Skeletal muscle tissue (tissue), 4 donors: ENCODE results near the gene RPS6KA1. TPM values are rescaled to one million over a fixed set of nuclear protein-coding genes. Genes with fewer than 3 reads are reported as not detected.

Source experiments
- H3K27ac ChIP-seq: one replicate; pipeline ENCODE4 v1.7.0; 2013; ENCODE audit warnings: mild to moderate bottlenecking, low read depth, low read length, inconsistent platforms
- H3K27me3 ChIP-seq, 3 donors: one replicate each; pipeline ENCODE4 v1.7.0; 2013; ENCODE audit warnings: low read length in 3 of 3; ENCODE audit not compliant: control insufficient read depth in 3 of 3, insufficient read depth in 3 of 3
- H3K36me3 ChIP-seq, 3 donors: one replicate each; pipeline ENCODE4 v1.7.0; 2013; ENCODE audit warnings: low read length in 3 of 3; ENCODE audit not compliant: control insufficient read depth in 3 of 3, insufficient read depth in 3 of 3
- H3K4me1 ChIP-seq, 3 donors: one replicate each; pipeline ENCODE4 v1.7.0; 2013; ENCODE audit warnings: low read length in 3 of 3, mild to moderate bottlenecking in 3 of 3; ENCODE audit not compliant: control insufficient read depth in 3 of 3, insufficient read depth in 3 of 3
- H3K4me3 ChIP-seq, 3 donors: one replicate each; pipeline ENCODE4 v1.7.0; 2013; ENCODE audit warnings: low read length in 3 of 3
- H3K9ac ChIP-seq, 3 donors: one replicate each; pipeline ENCODE4 v1.7.0; 2013; ENCODE audit warnings: low read length in 3 of 3, mild to moderate bottlenecking in 3 of 3, moderate library complexity in 2 of 3, low read depth in 1 of 3
- H3K9me3 ChIP-seq, 3 donors: one replicate each; pipeline ENCODE4 v1.7.0; 2013; ENCODE audit warnings: low read length in 3 of 3; ENCODE audit not compliant: control insufficient read depth in 3 of 3
- total RNA-seq: library from RNA; depleted of rRNA; stranded (reverse); fragments of >200 nt; gene quantifications from one replicate; pipeline ENCODE4 v1.2.3, GENCODE V29; 2014
- donor health status: Osteomylitis.

RPS6KA1 gene
- total RNA-seq, 1 donor from 2014 or later, result 8.9 TPM

DNA sequence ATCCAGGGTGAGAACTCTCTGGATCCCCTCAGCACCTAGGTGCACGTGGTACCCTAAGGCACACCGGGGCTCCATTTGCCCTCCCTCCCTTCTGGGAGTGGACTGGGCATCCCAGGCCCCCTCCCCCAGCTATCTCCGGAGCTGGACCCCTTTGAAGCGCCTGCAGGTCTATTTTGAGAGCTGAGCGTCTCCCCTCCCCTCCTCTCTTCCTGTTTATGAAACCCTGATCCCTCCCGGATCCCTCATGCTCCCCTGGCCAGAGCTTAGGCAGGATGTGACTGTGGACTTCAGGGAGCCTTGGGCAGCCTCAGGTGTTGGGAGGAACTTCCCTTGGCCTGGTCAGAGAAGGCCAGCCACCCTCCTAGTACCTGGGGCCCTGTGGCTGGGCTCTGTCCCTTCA lies 10.2 kb downstream of the RPS6KA1 start:
- Histone ChIP-seq H3K27me3 (no peaks in the 10 kb centered on the region), H3K27ac (no peak overlapping the region), H3K4me3 (no peak overlapping the region), H3K9ac (no peak overlapping the region), H3K36me3 (no peaks in the 10 kb centered on the region), H3K9me3 (no peaks in the 10 kb centered on the region), H3K4me1 (peaks cover 2 to 32% (median 9%) of the 10 kb centered on the region in 3 donors)

DNA sequence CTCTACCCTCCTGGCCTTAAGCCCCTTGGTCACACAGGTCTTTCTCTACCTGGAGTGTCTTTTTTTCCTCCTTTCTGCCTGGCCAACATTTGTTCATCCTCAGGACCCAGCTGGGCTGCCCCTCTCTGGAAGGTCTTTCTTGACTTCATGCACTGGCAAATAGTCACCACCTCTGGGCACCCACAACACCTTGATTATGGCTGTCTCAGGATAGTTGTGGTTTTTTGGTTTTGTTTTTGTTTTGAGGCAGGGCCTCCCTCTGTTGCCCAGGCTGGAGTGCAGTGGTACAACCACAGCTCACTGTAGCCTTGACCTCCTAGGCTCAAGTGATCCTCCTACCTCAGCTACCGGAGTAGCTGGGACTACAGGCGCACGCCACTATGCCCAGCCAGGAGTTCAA lies 10.8 kb downstream of the RPS6KA1 start:
- Histone ChIP-seq H3K9ac (no peak overlapping the region), H3K27ac (no peak overlapping the region), H3K9me3 (no peaks in the 10 kb centered on the region), H3K36me3 (no peaks in the 10 kb centered on the region), H3K4me3 (no peak overlapping the region), H3K4me1 (peaks cover 2 to 32% (median 9%) of the 10 kb centered on the region in 3 donors), H3K27me3 (no peaks in the 10 kb centered on the region)

DNA sequence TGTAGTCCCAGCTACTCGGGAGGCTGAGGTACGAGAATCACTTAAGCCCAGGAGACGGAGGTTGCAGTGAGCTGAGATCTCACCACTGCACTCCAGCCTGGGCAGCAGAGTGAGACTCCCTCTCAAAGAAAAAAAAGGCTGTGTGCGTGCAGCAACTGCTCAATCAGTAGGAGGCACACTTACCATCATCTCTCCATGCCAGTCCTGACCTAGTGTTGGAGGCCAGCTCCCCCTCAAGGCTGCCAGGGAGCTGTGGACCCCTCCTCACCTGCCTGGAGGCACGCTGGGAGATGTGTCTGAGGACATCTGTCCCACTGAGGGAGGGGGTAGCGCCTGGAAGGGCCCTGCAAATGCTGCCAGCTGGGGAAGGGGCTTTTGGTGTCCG lies 11.9 kb downstream of the RPS6KA1 start:
- Histone ChIP-seq H3K27me3 (peaks cover 0 to 3% (median 0%) of the 10 kb centered on the region in 3 donors), H3K36me3 (no peaks in the 10 kb centered on the region), H3K4me3 (no peak overlapping the region), H3K9ac (no peak overlapping the region), H3K4me1 (peaks cover 2 to 29% (median 9%) of the 10 kb centered on the region in 3 donors), H3K27ac (peak overlapping the region; percentile 74), H3K9me3 (no peaks in the 10 kb centered on the region)

DNA sequence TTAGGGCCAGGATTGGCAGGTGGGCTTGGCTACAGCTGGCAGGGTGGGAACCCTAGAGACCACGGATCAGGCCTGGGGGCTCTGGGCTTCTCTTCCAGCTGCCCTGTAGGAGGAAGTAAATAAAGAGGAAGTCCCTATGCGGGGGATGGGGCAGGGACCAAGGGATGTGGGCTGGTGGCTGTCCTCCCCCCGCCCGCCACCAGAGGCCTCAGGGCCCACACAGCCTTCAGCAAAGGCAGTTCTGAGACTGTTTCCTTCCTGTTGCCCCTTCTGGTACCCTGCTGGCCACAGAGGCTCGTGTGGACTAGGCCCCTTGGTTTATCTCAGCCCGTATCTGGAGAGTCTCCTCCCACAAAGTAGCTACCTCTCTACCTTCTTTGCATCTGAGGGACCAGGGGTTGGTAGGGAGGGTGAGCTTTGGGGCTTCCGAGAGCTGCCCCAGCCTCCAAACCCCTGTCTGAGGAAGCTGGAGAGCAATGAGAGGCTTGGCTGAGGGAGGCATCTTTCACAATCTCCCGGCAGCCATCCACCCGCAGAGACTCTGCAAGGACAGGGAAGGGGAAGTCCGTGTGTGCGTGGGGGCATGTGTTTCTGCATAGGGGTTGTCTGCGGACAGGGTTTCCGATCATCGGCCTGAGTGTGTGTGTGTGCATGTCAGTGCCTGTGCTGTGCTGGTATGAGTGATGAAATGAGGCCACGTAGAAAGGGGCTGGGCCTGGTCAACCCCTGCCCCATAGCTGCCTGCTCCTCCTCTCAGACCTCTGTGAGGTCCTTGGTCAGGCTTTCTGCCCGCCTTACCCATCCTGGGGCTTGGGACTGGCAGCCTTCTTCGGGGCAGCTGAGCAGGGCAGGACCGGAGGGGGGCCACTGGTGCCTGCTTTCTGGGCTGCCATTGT lies 12.5 kb downstream of the RPS6KA1 start:
- H3K27ac ChIP-seq, result peak overlapping the region; percentile 74
- H3K27me3 ChIP-seq, result peaks cover 0 to 3% (median 0%) of the 10 kb centered on the region in 3 donors
- peaks cover 2 to 26% (median 4%) of the 10 kb centered on the region in 3 donors for H3K4me1 ChIP-seq
- peak overlapping the region in 1 of 3 donors; percentile 36 for H3K4me3 ChIP-seq
- no peak overlapping the region for H3K9ac ChIP-seq
- H3K36me3 ChIP-seq, result no peaks in the 10 kb centered on the region
- no peaks in the 10 kb centered on the region for H3K9me3 ChIP-seq

DNA sequence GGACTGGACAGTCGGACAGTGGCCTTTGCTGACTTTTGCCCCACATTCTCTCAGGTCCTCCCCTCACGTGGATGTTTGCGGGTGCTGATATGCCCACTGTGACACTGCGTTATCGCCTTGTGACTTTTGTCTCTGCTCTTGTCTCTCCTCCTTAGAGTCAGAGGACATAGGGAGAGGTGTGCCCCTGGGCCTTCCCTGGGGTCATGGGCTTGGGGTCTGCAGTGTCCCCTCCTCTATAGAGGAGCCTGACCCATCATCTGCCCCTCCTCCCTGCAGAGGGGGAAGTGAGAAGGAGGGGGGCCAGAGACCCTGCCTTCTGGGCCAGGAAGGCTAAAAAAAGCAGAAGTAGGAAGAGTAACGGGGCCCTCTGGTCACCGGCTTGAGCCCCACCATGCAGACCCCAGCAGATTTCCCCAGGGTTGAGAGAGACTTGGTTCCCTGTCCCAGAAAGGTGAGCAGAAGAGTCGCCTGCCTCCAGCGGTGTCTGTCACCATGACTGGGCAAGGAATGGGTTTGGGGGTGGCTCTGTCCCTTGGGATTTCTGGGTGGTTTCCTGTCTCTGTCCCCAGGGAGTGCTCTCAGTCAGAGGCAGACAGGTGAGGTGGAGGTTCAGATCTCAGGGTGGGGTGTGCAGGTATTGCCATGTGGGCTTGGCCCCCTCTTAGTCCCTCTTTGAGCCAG lies 13.3 kb downstream of the RPS6KA1 start:
- H3K4me3 ChIP-seq, result peak overlapping the region in 1 of 3 donors; percentile 36
- H3K9ac ChIP-seq, result peak overlapping the region in 1 of 3 donors; percentile 43
- peaks cover 0 to 3% (median 0%) of the 10 kb centered on the region in 3 donors for H3K27me3 ChIP-seq
- no peaks in the 10 kb centered on the region for H3K36me3 ChIP-seq
- no peaks in the 10 kb centered on the region for H3K9me3 ChIP-seq
- peak overlapping the region; percentile 74 for H3K27ac ChIP-seq
- H3K4me1 ChIP-seq, result peaks cover 2 to 20% (median 2%) of the 10 kb centered on the region in 3 donors

DNA sequence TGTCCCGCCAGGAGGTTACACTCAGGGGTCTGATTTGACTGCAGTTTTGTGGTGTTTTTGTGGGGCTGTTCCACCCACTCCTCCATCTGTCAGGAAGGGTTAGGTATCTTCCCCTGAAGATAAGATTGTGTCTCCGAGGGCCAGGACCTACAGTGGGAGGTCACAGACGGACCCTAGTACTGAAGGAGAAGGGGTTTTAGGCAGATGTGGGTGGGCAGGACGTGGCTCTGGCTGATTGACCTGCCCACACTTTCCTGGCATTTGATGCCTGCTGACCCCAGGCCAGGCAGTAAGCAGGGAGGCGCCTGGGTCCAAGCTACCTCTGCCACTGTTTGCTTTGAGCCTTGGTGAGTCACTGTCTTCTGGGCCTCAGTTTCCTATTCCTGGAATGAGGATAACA lies 13.9 kb downstream of the RPS6KA1 start:
- H3K27me3 ChIP-seq, result peaks cover 0 to 3% (median 0%) of the 10 kb centered on the region in 3 donors
- H3K9ac ChIP-seq, result no peak overlapping the region
- H3K36me3 ChIP-seq, result no peaks in the 10 kb centered on the region
- H3K27ac ChIP-seq, result peak overlapping the region; percentile 74
- H3K4me1 ChIP-seq, result peaks cover 2 to 20% (median 2%) of the 10 kb centered on the region in 3 donors
- peak overlapping the region in 1 of 3 donors; percentile 26 for H3K4me3 ChIP-seq
- no peaks in the 10 kb centered on the region for H3K9me3 ChIP-seq

DNA sequence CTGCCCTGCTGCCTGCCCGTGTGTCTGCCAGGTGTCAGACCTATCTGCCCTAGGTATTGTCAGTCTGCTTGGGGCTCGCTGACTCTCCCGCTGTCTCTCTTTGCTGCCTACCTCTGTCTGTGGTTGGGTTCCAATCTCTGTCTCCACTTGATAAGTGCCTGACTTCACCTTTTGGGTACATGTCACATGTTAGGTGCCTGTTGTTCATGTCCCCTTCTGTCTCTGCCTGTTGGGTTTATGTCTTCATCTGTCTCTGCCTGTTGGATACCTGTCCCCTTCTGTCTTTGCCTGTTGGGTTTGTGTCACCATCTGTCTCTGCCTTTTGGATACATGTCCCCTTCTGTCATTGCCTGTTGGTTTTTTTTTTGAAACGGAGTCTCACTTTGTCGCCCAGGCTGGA lies 14.6 kb downstream of the RPS6KA1 start:
- Histone ChIP-seq H3K36me3 (no peaks in the 10 kb centered on the region), H3K4me1 (peaks cover 2 to 18% (median 2%) of the 10 kb centered on the region in 3 donors), H3K27me3 (peaks cover 0 to 3% (median 0%) of the 10 kb centered on the region in 3 donors), H3K9me3 (no peaks in the 10 kb centered on the region), H3K9ac (no peak overlapping the region), H3K4me3 (no peak overlapping the region), H3K27ac (no peak overlapping the region)

DNA sequence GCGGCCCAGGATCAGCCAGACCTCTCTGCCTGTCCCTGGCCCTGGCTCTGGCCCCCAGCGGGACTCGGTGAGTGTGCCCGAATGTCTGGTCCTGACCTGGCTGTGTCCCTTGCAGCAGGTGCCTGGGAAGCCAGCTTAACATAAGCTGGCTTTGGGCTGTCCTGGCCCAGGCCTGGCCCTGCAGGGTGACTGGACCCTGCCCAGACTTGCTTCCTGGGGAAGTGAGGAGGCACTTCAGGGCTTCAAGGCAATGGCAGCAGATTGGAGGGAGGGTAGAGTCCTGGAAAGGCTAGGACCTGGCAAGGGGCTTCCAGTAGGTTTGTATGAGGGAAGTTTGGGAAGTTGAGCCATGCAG lies 16.4 kb downstream of the RPS6KA1 start:
- peaks cover 0 to 3% (median 0%) of the 10 kb centered on the region in 3 donors for H3K27me3 ChIP-seq
- H3K9me3 ChIP-seq, result no peaks in the 10 kb centered on the region
- no peak overlapping the region for H3K27ac ChIP-seq
- H3K4me1 ChIP-seq, result peaks cover 2 to 10% (median 2%) of the 10 kb centered on the region in 3 donors
- H3K36me3 ChIP-seq, result no peaks in the 10 kb centered on the region
- H3K4me3 ChIP-seq, result peak overlapping the region in 2 of 3 donors; percentile 27 to 43
- H3K9ac ChIP-seq, result peak overlapping the region in 1 of 3 donors; percentile 38

DNA sequence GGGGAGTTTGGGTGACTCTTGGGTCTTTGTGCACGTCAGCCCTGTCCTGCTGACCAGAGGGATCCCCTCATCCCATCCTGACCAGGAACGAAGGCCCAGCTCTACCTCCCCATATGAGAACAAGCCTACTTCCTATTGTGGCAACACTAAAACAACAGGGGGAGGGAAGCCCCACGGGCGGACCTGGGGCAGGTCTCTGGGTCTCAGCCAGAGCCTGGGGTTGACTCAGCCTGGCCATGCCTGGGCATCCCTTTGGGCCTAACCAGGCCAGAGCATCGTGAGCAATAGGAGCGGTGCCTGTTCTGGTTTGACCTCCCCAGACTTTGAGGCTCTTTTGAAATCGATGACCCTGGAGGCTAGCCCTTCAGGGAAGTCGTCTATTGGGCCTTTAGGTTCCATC lies 16.8 kb downstream of the RPS6KA1 start:
- Histone ChIP-seq H3K27ac (no peak overlapping the region), H3K9me3 (no peaks in the 10 kb centered on the region), H3K4me1 (peaks cover 2 to 10% (median 2%) of the 10 kb centered on the region in 3 donors), H3K36me3 (no peaks in the 10 kb centered on the region), H3K27me3 (peaks cover 0 to 3% (median 0%) of the 10 kb centered on the region in 3 donors), H3K4me3 (peak overlapping the region in 2 of 3 donors; percentile 27 to 43), H3K9ac (no peak overlapping the region)

DNA sequence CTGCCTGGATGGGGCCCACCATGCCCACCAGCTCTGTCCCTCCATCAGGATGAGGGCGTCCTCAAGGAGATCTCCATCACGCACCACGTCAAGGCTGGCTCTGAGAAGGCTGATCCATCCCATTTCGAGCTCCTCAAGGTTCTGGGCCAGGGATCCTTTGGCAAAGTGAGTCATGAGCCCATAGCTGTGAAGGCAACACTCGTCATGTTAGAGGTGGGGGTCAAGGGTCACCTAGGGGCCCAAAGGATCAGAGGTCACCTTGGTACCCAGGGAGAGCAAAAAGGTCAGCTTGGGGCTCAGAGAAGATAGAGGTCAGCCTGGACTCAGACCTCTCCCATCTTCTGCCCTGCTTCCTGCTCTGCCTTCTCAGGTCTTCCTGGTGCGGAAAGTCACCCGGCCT lies 17.3 kb downstream of the RPS6KA1 start:
- Histone ChIP-seq H3K9ac (no peak overlapping the region), H3K9me3 (no peaks in the 10 kb centered on the region), H3K27ac (no peak overlapping the region), H3K4me1 (peaks cover 2 to 10% (median 2%) of the 10 kb centered on the region in 3 donors), H3K4me3 (no peak overlapping the region), H3K27me3 (peaks cover 0 to 3% (median 0%) of the 10 kb centered on the region in 3 donors), H3K36me3 (no peaks in the 10 kb centered on the region)
